Measurements from ENCODE around the gene AFAP1.

Gene AFAP1

GRCh38 chr4:7747062-7747385 lies 192.6 kb downstream of the AFAP1 start:
- no peak overlapping the region for H3K4me3 ChIP-seq (ENCODE audit: low read depth in 1 of 2, low read length in 1 of 2)
- H3K4me1 ChIP-seq (ENCODE audit: control insufficient read depth in 1 of 2, insufficient read depth in 1 of 2, low read depth in 1 of 2, low read length in 1 of 2): no peaks in the 10 kb centered on the region
- TF ChIP-seq, protein P1, sequence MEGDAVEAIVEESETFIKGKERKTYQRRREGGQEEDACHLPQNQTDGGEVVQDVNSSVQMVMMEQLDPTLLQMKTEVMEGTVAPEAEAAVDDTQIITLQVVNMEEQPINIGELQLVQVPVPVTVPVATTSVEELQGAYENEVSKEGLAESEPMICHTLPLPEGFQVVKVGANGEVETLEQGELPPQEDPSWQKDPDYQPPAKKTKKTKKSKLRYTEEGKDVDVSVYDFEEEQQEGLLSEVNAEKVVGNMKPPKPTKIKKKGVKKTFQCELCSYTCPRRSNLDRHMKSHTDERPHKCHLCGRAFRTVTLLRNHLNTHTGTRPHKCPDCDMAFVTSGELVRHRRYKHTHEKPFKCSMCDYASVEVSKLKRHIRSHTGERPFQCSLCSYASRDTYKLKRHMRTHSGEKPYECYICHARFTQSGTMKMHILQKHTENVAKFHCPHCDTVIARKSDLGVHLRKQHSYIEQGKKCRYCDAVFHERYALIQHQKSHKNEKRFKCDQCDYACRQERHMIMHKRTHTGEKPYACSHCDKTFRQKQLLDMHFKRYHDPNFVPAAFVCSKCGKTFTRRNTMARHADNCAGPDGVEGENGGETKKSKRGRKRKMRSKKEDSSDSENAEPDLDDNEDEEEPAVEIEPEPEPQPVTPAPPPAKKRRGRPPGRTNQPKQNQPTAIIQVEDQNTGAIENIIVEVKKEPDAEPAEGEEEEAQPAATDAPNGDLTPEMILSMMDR (IDR thresholded peaks at IDR 0.05): no peak
- no peaks in the 10 kb centered on the region for H3K9me3 ChIP-seq
- H3K27ac ChIP-seq: no peak overlapping the region
- H3K36me3 ChIP-seq: no peaks in the 10 kb centered on the region
- no peaks in the 10 kb centered on the region for H3K27me3 ChIP-seq

DNA sequence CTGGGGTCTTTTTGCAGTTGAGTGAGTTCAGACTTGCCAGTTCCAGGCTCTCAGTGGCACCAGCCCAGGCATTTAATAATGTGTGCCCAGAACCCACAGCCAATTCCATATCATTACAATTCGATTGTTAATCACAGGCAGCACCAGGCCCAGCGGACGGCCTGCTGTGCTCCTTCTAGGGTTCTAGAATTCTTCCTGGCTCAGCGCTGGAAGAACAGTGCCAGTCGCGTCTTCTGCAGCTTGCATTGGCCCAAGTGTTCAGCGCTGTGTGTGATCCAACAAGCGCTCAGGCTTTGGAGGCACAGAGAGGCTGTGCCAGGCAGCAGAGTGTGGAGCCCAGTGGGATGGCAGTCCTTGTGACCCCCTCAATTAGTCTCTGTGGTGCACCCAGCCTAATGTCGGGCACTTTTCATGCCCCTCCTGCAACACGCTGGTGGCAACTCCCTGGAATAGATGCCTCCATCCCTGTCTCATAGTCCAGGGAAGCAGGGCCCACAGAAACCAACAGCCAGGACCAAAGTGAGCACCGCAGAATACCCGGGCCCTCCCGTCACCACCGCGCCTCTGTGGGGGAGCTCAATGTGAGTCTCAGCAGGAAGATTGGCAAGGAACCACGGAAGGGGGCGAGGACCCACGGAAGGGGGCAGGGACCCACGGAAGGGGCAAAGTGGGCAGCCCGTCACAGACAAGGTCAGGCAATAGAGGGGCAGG lies 193.2 kb downstream of the AFAP1 start:
- Histone ChIP-seq H3K27me3 (no peaks in the 10 kb centered on the region), H3K27ac (no peak overlapping the region)

DNA sequence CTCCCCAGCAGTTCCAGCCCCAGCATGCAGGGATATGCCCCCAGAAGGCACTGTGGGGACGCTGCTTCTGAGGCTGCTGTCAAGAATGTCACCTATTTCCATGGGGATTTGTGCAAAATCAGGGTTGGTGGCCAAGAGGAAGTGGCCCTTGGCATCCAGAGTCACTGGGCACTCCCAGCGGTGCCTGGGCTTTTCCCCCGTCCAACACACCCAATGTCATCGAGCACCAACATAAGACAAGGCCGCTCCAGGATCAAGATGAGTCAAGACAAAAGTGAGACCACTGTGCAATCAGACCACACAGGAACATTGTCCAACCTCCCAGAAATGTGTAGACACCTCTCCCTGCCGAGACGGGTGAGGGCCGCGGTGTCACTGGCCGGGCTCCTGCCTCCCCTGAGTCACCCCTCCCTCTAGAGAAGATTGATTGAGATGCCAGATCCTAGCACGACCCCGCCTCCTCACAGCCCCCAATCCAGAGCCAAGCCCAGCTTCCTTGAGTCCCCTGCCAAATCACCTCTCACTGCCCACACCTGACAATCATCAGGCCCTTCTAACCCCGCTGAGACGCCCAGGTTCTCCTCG lies 194.3 kb downstream of the AFAP1 start:
- Histone ChIP-seq H3K9me3 (no peaks in the 10 kb centered on the region), H3K36me3 (no peaks in the 10 kb centered on the region), H3K4me1 (ENCODE audit: control insufficient read depth in 1 of 2, insufficient read depth in 1 of 2, low read depth in 1 of 2, low read length in 1 of 2) (no peaks in the 10 kb centered on the region), H3K27ac (no peak overlapping the region), H3K27me3 (no peaks in the 10 kb centered on the region), H3K4me3 (ENCODE audit: low read depth in 1 of 2, low read length in 1 of 2) (no peak overlapping the region)
- TF ChIP-seq, protein P1 (IDR thresholded peaks at IDR 0.05): no peak

More for the DNA sequence above, 193.2 kb downstream of the AFAP1 start:
- Histone ChIP-seq H3K4me3 (ENCODE audit: low read depth in 1 of 2, low read length in 1 of 2) (no peak overlapping the region), H3K36me3 (no peaks in the 10 kb centered on the region), H3K4me1 (ENCODE audit: control insufficient read depth in 1 of 2, insufficient read depth in 1 of 2, low read depth in 1 of 2, low read length in 1 of 2) (no peaks in the 10 kb centered on the region), H3K9me3 (no peaks in the 10 kb centered on the region)
- TF ChIP-seq, protein P1 (IDR thresholded peaks at IDR 0.05): no peak

GRCh38 chr4:7744142-7744804 lies 195.4 kb downstream of the AFAP1 start:
- Histone ChIP-seq H3K4me1 (ENCODE audit: control insufficient read depth in 1 of 2, insufficient read depth in 1 of 2, low read depth in 1 of 2, low read length in 1 of 2) (no peaks in the 10 kb centered on the region), H3K36me3 (no peaks in the 10 kb centered on the region), H3K9me3 (no peaks in the 10 kb centered on the region), H3K27me3 (no peaks in the 10 kb centered on the region), H3K4me3 (ENCODE audit: low read depth in 1 of 2, low read length in 1 of 2) (no peak overlapping the region), H3K27ac (no peak overlapping the region)
- TF ChIP-seq, protein P1 (IDR thresholded peaks at IDR 0.05): no peak

DNA sequence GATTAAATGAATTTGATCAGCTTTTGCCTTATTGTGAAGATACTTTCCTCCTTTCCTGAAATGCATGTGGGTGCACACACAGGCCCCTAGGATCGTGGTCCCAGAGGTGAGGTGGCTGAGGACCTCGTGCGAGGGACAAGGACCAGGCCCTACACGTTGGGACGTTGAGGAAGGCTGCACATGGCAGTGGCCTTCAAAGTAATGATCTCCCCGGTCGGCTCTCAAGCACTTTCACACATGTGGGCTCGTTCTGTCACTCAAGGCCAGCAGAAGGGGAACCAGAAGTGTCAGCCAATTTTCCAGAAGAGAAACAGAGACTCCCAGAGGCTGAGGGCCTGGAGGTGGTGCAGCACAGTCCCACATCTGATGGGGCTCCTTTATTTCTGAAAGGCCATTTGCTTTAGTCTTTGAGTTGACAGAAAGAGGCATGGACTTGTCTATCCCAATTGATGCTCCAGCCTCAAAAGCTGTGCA lies 196.8 kb downstream of the AFAP1 start:
- Histone ChIP-seq H3K36me3 (no peaks in the 10 kb centered on the region), H3K4me1 (ENCODE audit: control insufficient read depth in 1 of 2, insufficient read depth in 1 of 2, low read depth in 1 of 2, low read length in 1 of 2) (no peaks in the 10 kb centered on the region), H3K27ac (no peak overlapping the region), H3K27me3 (no peaks in the 10 kb centered on the region), H3K9me3 (no peaks in the 10 kb centered on the region), H3K4me3 (ENCODE audit: low read depth in 1 of 2, low read length in 1 of 2) (no peak overlapping the region)
- TF ChIP-seq, protein P1 (IDR thresholded peaks at IDR 0.05): no peak
